H1 (cell line): ENCODE data around the gene LHFPL3. TPM values are rescaled to one million over a fixed set of nuclear protein-coding genes. Genes with fewer than 3 reads are reported as not detected.

ENCODE experiments used
- CTCF ChIA-PET: fragments of 300-600 bp; sonication (Branson Sonifier 250); formaldehyde crosslinking; loops from one replicate; lab custom pipeline; 2021; ENCODE audit not compliant: partially characterized antibody; lab: Charles Lee
- POLR2A ChIA-PET: fragments of 300-600 bp; sonication (Branson Sonifier 250); formaldehyde crosslinking; loops from one replicate; lab custom pipeline; 2021; ENCODE audit warnings: inconsistent platforms; ENCODE audit not compliant: partially characterized antibody; lab: Charles Lee
- DNase-seq, 2 experiments: peaks; one replicate each; pipeline versions ENCODE4 v3.0.0 to v3.0.0-alpha.2; 2010 to 2022; ENCODE audit warnings: low spot score in 2 of 2, low read depth in 1 of 2, mixed read lengths in 1 of 2
- FAIRE-seq: peaks from 2 replicates; lab custom pipeline; 2011; peaks lifted over from hg19 to GRCh38; lab: Jason Lieb, UNC
- H2AFZ ChIP-seq: 2 replicates; pipeline ENCODE4 v1.8.1; 2012; ENCODE audit warnings: low read length, inconsistent platforms
- H2AK5ac ChIP-seq: 2 replicates; pipeline ENCODE4 v1.6.1; 2013; ENCODE audit warnings: low read depth, low read length
- H2BK120ac ChIP-seq: replicated peaks from 2 replicates; pipeline ENCODE3; 2013; ENCODE audit warnings: low read depth, low read length, inconsistent platforms
- H2BK12ac ChIP-seq: 2 replicates; pipeline ENCODE4 v1.6.1; 2013; ENCODE audit warnings: low read depth, low read length
- H2BK15ac ChIP-seq: 2 replicates; pipeline ENCODE4 v1.6.1; 2013; ENCODE audit warnings: low read length
- H2BK20ac ChIP-seq: 2 replicates; pipeline ENCODE4 v1.6.1; 2013; ENCODE audit warnings: low read length
- H2BK5ac ChIP-seq: 2 replicates; pipeline ENCODE4 v1.6.1; 2013; ENCODE audit warnings: low read depth, low read length
- H3K14ac ChIP-seq: 2 replicates; pipeline ENCODE4 v1.6.1; 2013; ENCODE audit warnings: inconsistent platforms; ENCODE audit not compliant: insufficient read length
- H3K18ac ChIP-seq: 2 replicates; pipeline ENCODE4 v1.6.1; 2013; ENCODE audit warnings: low read length; ENCODE audit errors: extremely low read depth
- H3K23ac ChIP-seq: 2 replicates; pipeline ENCODE4 v1.6.1; 2013; ENCODE audit warnings: inconsistent platforms; ENCODE audit not compliant: insufficient read length
- H3K23me2 ChIP-seq: 2 replicates; pipeline ENCODE4 v1.6.1; 2013; ENCODE audit warnings: low read depth, low read length
- H3K27ac ChIP-seq: 2 replicates; pipeline ENCODE4 v1.6.1; 2011; ENCODE audit warnings: low read depth, low read length, inconsistent platforms
- H3K27me3 ChIP-seq, 4 experiments: replicated peaks in 1 of 4; 1 replicate in 1 of 4; 2 replicates in 3 of 4; pipeline versions ENCODE4 v1.6.1 to v1.8.1; 2011 to 2013; ENCODE audit warnings: low read length in 3 of 4, mild to moderate bottlenecking in 3 of 4, inconsistent platforms in 2 of 4, mixed read lengths in 2 of 4, moderate library complexity in 1 of 4; ENCODE audit not compliant: control insufficient read depth in 3 of 4, insufficient read depth in 3 of 4; ENCODE audit errors: extremely low read depth in 1 of 4
- H3K36me3 ChIP-seq, 4 experiments: 2 replicates each; pipeline versions ENCODE4 v1.6.1 to v1.8.1; 2011 to 2013; ENCODE audit warnings: mild to moderate bottlenecking in 4 of 4, low read length in 3 of 4, moderate library complexity in 2 of 4, control low read depth in 1 of 4, inconsistent platforms in 1 of 4; ENCODE audit not compliant: insufficient read depth in 4 of 4, control insufficient read depth in 2 of 4
- H3K4ac ChIP-seq: replicated peaks from 2 replicates; pipeline ENCODE3; 2013; ENCODE audit warnings: low read length, low read depth, mixed read lengths, inconsistent platforms; ENCODE audit not compliant: insufficient read length
- H3K4me1 ChIP-seq, 4 experiments: replicated peaks in 1 of 4; 1 replicate in 1 of 4; 2 replicates in 3 of 4; pipeline versions ENCODE4 v1.6.1 to v1.8.1; 2011 to 2013; ENCODE audit warnings: low read length in 3 of 4, inconsistent platforms in 2 of 4, mixed read lengths in 1 of 4; ENCODE audit not compliant: insufficient read depth in 4 of 4, control insufficient read depth in 3 of 4
- H3K4me2 ChIP-seq, 2 experiments: 2 replicates each; pipeline versions ENCODE4 v1.6.1 to v1.8.1; 2011 to 2013; ENCODE audit warnings: low read depth in 2 of 2, low read length in 2 of 2, control low read depth in 1 of 2, inconsistent platforms in 1 of 2, mild to moderate bottlenecking in 1 of 2; ENCODE audit not compliant: insufficient read depth in 1 of 2
- H3K4me3 ChIP-seq, 4 experiments: fragments of 200-600, 300-600 bp in 1 of 4; sonication (generic), shearing (Covaris generic), sonication (Bioruptor Twin) in 1 of 4; 2 replicates each; pipeline versions ENCODE4 v1.5.1 to v1.8.1; 2011 to 2016; ENCODE audit warnings: low read length in 4 of 4, low read depth in 3 of 4, control low read depth in 2 of 4, inconsistent platforms in 2 of 4, mild to moderate bottlenecking in 2 of 4, mixed read lengths in 1 of 4, moderate library complexity in 1 of 4; ENCODE audit not compliant: insufficient read depth in 2 of 4; ENCODE audit errors: extremely low read depth in 1 of 4
- H3K56ac ChIP-seq: replicated peaks from 2 replicates; pipeline ENCODE3; 2013; ENCODE audit warnings: low read depth, mild to moderate bottlenecking, mixed read lengths, low read length, inconsistent platforms; ENCODE audit not compliant: insufficient read length
- H3K79me1 ChIP-seq: 2 replicates; pipeline ENCODE4 v1.6.1; 2013; ENCODE audit warnings: low read depth, low read length, control low read depth
- H3K79me2 ChIP-seq, 2 experiments: 2 replicates each; pipeline versions ENCODE4 v1.6.1 to v1.8.1; 2012 to 2013; ENCODE audit warnings: low read length in 2 of 2, mild to moderate bottlenecking in 2 of 2, inconsistent platforms in 1 of 2; ENCODE audit not compliant: insufficient read depth in 2 of 2, control insufficient read depth in 1 of 2
- H3K9ac ChIP-seq, 4 experiments: replicated peaks in 1 of 4; 1 replicate in 1 of 4; 2 replicates in 3 of 4; pipeline versions ENCODE4 v1.6.1 to v1.8.1; 2011 to 2013; ENCODE audit warnings: low read depth in 3 of 4, low read length in 3 of 4, control low read depth in 2 of 4, mild to moderate bottlenecking in 2 of 4, moderate library complexity in 2 of 4, inconsistent platforms in 1 of 4; ENCODE audit errors: extremely low read depth in 1 of 4
- H3K9me3 ChIP-seq, 2 experiments: 2 replicates each; pipeline versions ENCODE4 v1.6.1 to v1.8.1; 2012 to 2013; ENCODE audit warnings: mild to moderate bottlenecking in 2 of 2, moderate library complexity in 2 of 2, control low read depth in 1 of 2, inconsistent platforms in 1 of 2, low read depth in 1 of 2, low read length in 1 of 2, mixed read lengths in 1 of 2; ENCODE audit not compliant: insufficient read depth in 2 of 2
- H4K20me1 ChIP-seq, 2 experiments: replicated peaks in 1 of 2; 2 replicates each; pipeline versions ENCODE3 to v1.8.1; 2011 to 2013; ENCODE audit warnings: inconsistent platforms in 2 of 2, low read length in 2 of 2, mild to moderate bottlenecking in 1 of 2; ENCODE audit not compliant: insufficient read depth in 2 of 2, control insufficient read depth in 1 of 2
- H4K5ac ChIP-seq: 2 replicates; pipeline ENCODE4 v1.6.1; 2013; ENCODE audit warnings: low read length, low read depth, mixed read lengths, inconsistent platforms; ENCODE audit not compliant: insufficient read length
- H4K8ac ChIP-seq: 2 replicates; pipeline ENCODE4 v1.8.0; 2013; ENCODE audit warnings: mild to moderate bottlenecking, moderate library complexity, low read length, inconsistent platforms; ENCODE audit not compliant: insufficient read depth; ENCODE audit errors: extremely low read depth
- H4K91ac ChIP-seq: replicated peaks from 2 replicates; pipeline ENCODE3; 2013; ENCODE audit warnings: low read length, mixed read lengths, inconsistent platforms; ENCODE audit not compliant: insufficient read length
- CBX8 ChIP-seq: fragments of 300-800, 300-1000 bp; sonication (generic); IDR thresholded peaks from 2 replicates; pipeline ENCODE4 v1.7.1; 2016; ENCODE audit warnings: low read depth, low read length, borderline replicate concordance
- EGR1 ChIP-seq: IDR thresholded peaks from 2 replicates; pipeline ENCODE4 v1.6.1; 2011; ENCODE audit warnings: low read depth, low read length, borderline replicate concordance
- GABPA ChIP-seq: IDR thresholded peaks from 2 replicates; pipeline ENCODE4 v1.6.1; 2011; ENCODE audit warnings: mild to moderate bottlenecking, low read length, moderate library complexity, borderline replicate concordance; ENCODE audit not compliant: insufficient read depth
- MAFK ChIP-seq: IDR thresholded peaks from 2 replicates; pipeline ENCODE4 v1.6.1; 2012; ENCODE audit warnings: low read depth, mild to moderate bottlenecking, improper control_type of control experiment, low read length
- POU5F1 ChIP-seq: IDR thresholded peaks from 2 replicates; pipeline ENCODE4 v1.6.1; 2011; ENCODE audit warnings: low read depth, mild to moderate bottlenecking, low read length, moderate library complexity
- RFX5 ChIP-seq: IDR thresholded peaks from 2 replicates; pipeline ENCODE4 v1.6.1; 2011; ENCODE audit warnings: low read depth, low read length, improper control_type of control experiment, borderline replicate concordance
- SIRT6 ChIP-seq: IDR thresholded peaks from one replicate; pipeline ENCODE4 v1.7.1; 2012; ENCODE audit warnings: low read length, inconsistent platforms
- YY1 ChIP-seq: IDR thresholded peaks from 2 replicates; pipeline ENCODE4 v1.6.1; 2011; ENCODE audit warnings: low read depth, mild to moderate bottlenecking, low read length
- WGBS, 2 experiments: shearing (Covaris generic) in 1 of 2; methylation state at CpG; one replicate each; pipeline versions ENCODE4 v1.1.6 to v1.1.7; 2013 to 2015; ENCODE audit warnings: low lambda C conversion rate in 2 of 2, mixed read lengths in 2 of 2, inconsistent platforms in 1 of 2, low coverage in 1 of 2, missing lambda C conversion rate in 1 of 2; ENCODE audit not compliant: insufficient replicate concordance in 2 of 2, insufficient coverage in 1 of 2, insufficient read length in 1 of 2; ENCODE audit errors: extremely low coverage in 1 of 2, missing lambda C conversion rate in 1 of 2; 5-methylcytosine and 5-hydroxymethylcytosine counted together
- polyA plus RNA-seq, 7 experiments: library from polyadenylated mRNA; depleted of rRNA in 3 of 7; stranded (reverse) in 5 of 7; unstranded in 2 of 7; fragments of >200 nt in 5 of 7; fragments of 200-250 nt in 2 of 7; gene quantifications; 1 replicate in 5 of 7; 2 replicates in 1 of 7; 4 replicates in 1 of 7; pipeline versions ENCODE4 v1.2.1 to v1.2.3, GENCODE V29; 2011 to 2013; ENCODE audit warnings: missing spikeins in 2 of 7, mixed read lengths in 2 of 7
- total RNA-seq: library from RNA; stranded (reverse); fragmentation: NEBNext Ultra II Directional; extraction: Animal tissue kit (Norgen Biotek cat#: 25700); gene quantifications from 2 replicates; pipeline ENCODE4 v1.2.1, GENCODE V29; 2021
- TF ChIP-seq, protein P1 (sequence below): IDR thresholded peaks from 2 replicates; pipeline ENCODE4 v1.6.1; 2012; ENCODE audit warnings: low read length, inconsistent platforms
- TF ChIP-seq, protein P2 (sequence below): IDR thresholded peaks from 2 replicates; pipeline ENCODE4 v1.6.1; 2012; ENCODE audit warnings: inconsistent platforms
- TF ChIP-seq, protein P3 (sequence below): IDR thresholded peaks from 2 replicates; pipeline ENCODE4 v1.6.1; 2011; ENCODE audit warnings: low read length, improper control_type of control experiment

The LHFPL3 gene
- total and polyA plus RNA-seq, 2 of the 8 experiments (the other 6 are each of a cell fraction or from before 2014, with no cell fraction given) = 0.24 to 0.50 TPM

DNA sequence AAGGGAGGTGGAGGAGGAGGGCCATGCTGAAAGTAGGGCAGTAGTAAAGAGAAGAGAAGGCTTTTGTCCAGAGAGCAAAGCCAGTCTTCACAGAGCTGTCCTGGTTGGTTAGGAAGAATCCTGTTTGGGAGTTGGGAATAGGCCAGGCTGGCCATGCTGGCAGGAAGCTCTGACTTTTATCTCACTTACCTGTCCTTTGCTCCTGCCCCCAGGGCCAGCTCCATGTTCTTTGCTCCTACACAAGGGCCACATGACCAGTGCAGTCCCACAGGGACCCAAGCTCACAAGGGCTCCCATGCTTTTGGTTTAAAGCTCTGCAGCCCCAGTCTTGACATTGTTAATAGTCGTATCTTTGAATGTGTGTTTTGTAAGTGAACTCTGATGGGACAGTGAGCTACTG, 524.0 kb downstream of the LHFPL3 start:
- H3K9ac ChIP-seq = no peak overlapping the region
- ChIA-PET POLR2A (no interaction called here), CTCF (interaction anchor here (0.6 to 2.7 kb wide), 11 partner anchors 9 to 622 kb away, joined by 3 to 24 read pairs (median 4); no protein-coding TSS in a partner anchor)
- no peak for FAIRE-seq
- H3K36me3 ChIP-seq = no peaks in the 10 kb centered on the region
- H3K27ac ChIP-seq = no peak overlapping the region
- H3K4ac ChIP-seq = no peak overlapping the region
- no peak for DNase-seq
- H2BK5ac ChIP-seq = no peak overlapping the region
- H3K56ac ChIP-seq = no peak overlapping the region
- H3K27me3 ChIP-seq = no peaks in the 10 kb centered on the region
- H4K8ac ChIP-seq = no peak overlapping the region
- H2BK120ac ChIP-seq = no peak overlapping the region
- H3K79me2 ChIP-seq = no peaks in the 10 kb centered on the region
- WGBS, 2 experiments = 86% methylated on average over 1 of the region's 1 CpG; no CpG with 5 or more reads in 1 of the 2 experiments
- no peak overlapping the region for H2BK12ac ChIP-seq
- no peak overlapping the region for H2BK20ac ChIP-seq
- H2AK5ac ChIP-seq = no peak overlapping the region
- no peaks in the 10 kb centered on the region for H3K79me1 ChIP-seq
- H4K5ac ChIP-seq = no peak overlapping the region
- no peaks in the 10 kb centered on the region for H3K9me3 ChIP-seq
- peaks cover 0 to 3% (median 0%) of the 10 kb centered on the region in 4 experiments; a peak in 1 of 7 replicates for H3K4me1 ChIP-seq
- no peaks in the 10 kb centered on the region for H4K20me1 ChIP-seq
- no peak overlapping the region for H3K4me3 ChIP-seq
- no peaks in the 10 kb centered on the region for H3K23me2 ChIP-seq
- no peak overlapping the region for H4K91ac ChIP-seq
- H3K14ac ChIP-seq = no peak overlapping the region
- H3K23ac ChIP-seq = no peak overlapping the region
- no peak overlapping the region for H2BK15ac ChIP-seq
- no peak overlapping the region for H3K4me2 ChIP-seq
- H2AFZ ChIP-seq = no peak overlapping the region
- H3K18ac ChIP-seq = no peak overlapping the region
- TF ChIP-seq YY1 (no peak), RFX5 (no peak), EGR1 (no peak), POU5F1 (no peak), GABPA (no peak), SIRT6 (no peak), MAFK (no peak), CBX8 (no peak)
- TF ChIP-seq, protein P1, sequence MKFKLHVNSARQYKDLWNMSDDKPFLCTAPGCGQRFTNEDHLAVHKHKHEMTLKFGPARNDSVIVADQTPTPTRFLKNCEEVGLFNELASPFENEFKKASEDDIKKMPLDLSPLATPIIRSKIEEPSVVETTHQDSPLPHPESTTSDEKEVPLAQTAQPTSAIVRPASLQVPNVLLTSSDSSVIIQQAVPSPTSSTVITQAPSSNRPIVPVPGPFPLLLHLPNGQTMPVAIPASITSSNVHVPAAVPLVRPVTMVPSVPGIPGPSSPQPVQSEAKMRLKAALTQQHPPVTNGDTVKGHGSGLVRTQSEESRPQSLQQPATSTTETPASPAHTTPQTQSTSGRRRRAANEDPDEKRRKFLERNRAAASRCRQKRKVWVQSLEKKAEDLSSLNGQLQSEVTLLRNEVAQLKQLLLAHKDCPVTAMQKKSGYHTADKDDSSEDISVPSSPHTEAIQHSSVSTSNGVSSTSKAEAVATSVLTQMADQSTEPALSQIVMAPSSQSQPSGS = no peak
- TF ChIP-seq, protein P2, sequence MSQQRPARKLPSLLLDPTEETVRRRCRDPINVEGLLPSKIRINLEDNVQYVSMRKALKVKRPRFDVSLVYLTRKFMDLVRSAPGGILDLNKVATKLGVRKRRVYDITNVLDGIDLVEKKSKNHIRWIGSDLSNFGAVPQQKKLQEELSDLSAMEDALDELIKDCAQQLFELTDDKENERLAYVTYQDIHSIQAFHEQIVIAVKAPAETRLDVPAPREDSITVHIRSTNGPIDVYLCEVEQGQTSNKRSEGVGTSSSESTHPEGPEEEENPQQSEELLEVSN = no peak
- TF ChIP-seq, protein P3, sequence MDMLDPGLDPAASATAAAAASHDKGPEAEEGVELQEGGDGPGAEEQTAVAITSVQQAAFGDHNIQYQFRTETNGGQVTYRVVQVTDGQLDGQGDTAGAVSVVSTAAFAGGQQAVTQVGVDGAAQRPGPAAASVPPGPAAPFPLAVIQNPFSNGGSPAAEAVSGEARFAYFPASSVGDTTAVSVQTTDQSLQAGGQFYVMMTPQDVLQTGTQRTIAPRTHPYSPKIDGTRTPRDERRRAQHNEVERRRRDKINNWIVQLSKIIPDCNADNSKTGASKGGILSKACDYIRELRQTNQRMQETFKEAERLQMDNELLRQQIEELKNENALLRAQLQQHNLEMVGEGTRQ = no peak
